22Rv1 (cell line): Measurements from ENCODE around the gene OR51D1.

Source experiments
- H3K27ac ChIP-seq: fragments of 450-650 bp; 2 replicates; pipeline ENCODE4 v1.5.1; 2017
- CTCF ChIP-seq: fragments of 450-650 bp; IDR thresholded peaks from 2 replicates; pipeline ENCODE4 v1.5.1; 2017; ENCODE audit warnings: mild to moderate bottlenecking
- ZFX ChIP-seq: fragments of 450-650 bp; IDR thresholded peaks from 2 replicates; pipeline ENCODE4 v1.6.1; 2017; ENCODE audit warnings: antibody characterized with exemption, borderline replicate concordance

Gene OR51D1

DNA sequence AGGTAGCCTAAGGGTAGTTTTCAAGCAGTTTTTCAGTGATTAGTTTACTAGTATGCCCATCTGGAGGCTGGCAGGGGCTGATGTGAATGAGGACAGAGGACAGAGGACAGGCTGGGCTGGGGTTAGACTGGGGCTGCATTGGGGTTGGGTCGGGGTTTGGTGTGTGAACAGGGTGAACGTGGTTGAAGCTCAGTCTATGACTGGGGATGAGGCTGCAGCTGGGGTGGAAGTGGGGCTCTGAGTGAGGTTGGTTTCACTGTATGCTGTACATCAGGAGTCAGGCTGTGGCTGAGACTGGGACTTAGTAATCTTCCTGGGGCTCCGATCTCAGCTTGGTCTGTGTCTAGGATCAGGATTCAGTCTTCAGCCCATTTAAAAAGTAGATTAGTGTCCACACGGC is 7.0 kb downstream of the OR51D1 start:
- TF ChIP-seq CTCF (no peak), ZFX (no peak)
- no peak overlapping the region for H3K27ac ChIP-seq

DNA sequence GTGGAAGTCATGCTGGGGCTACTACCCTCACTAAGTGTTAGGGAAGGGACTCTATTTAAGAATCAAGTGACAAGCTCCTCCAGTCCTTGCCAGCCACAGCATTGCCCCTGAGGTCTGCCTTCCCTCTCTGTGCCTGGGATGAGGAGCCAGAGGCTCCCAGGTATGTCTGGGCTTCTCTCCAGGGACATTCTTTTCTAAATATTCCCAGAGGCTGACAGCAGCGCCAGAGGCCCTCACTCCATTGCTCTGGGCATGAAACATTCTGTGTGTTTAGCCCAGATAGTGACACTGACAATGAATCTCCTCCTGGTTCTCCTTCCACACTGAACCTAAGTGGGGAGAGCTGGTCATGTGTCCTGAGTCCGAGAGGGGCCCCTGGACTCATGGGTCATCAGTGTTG is 8.7 kb downstream of the OR51D1 start:
- TF ChIP-seq CTCF (no peak), ZFX (no peak)
- no peak overlapping the region for H3K27ac ChIP-seq

GRCh38 chr11:4647766-4648165 is 10.5 kb downstream of the OR51D1 start:
- H3K27ac ChIP-seq, result no peak overlapping the region
- TF ChIP-seq ZFX (no peak), CTCF (no peak)

- no peak overlapping the region for H3K27ac ChIP-seq
- TF ChIP-seq CTCF, result no peak
- TF ChIP-seq ZFX, result no peak
Observed at GRCh38 chr11:4654635-4655369, 17.5 kb downstream of the OR51D1 start.

DNA sequence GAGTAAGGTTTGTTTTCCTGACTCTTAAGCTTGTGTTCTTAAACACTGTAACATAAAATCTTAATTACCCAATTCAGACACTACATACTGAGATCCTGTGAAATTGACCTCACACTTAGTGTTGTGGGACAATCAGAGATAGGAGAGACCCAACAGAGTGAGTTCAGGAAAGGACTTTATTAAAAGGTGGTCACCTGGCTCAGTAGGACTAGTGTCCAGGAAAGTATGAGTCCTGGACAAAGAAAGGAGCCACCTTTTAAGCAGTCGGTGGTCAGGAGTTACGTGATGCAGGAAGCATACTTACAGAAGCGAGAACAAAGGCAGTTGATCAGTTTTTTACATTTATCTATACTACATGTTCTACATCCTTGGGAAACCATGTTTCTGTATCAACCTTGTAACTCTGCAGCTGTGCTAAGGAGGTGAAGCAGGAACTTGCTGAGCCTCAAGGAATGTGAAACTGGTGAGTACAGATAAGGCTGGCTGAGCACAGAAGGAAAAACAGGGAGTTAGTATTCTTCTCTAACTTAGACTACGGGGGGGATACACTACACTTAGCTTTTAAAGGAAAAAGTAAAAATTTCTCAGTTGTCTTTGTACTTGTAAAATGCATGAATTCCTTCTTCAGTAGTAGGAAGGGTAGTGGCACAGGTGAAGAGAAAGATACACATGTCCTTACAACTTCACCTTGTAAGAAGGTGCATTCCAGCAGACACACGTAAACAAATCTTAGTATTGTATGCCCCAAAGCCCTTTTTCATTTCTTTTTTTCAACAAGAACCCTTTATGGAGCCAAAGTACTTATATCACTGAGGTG is 21.6 kb downstream of the OR51D1 start:
- TF ChIP-seq ZFX, result no peak
- no peak for TF ChIP-seq CTCF
- no peak overlapping the region for H3K27ac ChIP-seq

DNA sequence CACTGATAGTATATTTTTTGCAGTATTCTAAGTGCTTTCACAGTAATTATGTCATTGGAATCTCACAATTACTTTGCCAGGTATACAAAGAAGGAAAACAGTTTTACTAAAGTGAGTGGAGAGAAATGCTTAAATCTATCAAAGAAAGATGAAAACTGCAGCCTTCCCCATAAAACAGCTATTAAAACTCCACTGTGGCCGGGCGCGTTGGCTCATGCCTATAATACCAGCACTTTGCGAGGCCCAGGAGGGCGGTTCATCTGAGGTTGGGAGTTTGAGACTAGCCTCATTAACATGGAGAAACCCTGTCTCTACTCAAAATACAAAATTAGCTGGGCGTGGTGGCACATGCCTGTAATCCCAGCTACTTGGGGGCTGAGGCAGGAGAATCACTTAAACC is 25.6 kb downstream of the OR51D1 start:
- TF ChIP-seq ZFX, result no peak
- no peak overlapping the region for H3K27ac ChIP-seq

DNA sequence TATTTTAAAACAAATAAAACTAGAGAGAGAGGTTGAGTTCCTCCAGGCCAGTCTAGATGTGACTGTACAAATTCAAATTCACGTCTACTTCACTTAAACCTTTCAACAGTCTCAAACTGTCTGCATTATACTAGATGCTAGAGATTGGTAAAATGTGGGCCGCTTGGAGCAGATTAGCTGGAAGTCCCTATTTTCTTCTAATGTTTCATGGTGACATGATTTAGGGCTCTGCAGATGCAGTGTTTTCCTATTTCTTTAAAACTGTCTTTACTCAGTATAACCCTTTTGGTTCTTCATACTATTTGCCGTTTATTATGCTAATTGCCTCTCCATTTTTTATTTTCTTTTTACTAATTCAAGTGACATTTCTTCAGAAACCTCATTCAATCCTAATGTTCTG is 26.9 kb downstream of the OR51D1 start:
- TF ChIP-seq CTCF, result no peak
- H3K27ac ChIP-seq, result no peak overlapping the region
